ENCODE measurements around the gene GLRX5.
A peak's percentile ranks its signal among the peaks of the same experiment; 100 is the strongest.

GLRX5 gene

DNA sequence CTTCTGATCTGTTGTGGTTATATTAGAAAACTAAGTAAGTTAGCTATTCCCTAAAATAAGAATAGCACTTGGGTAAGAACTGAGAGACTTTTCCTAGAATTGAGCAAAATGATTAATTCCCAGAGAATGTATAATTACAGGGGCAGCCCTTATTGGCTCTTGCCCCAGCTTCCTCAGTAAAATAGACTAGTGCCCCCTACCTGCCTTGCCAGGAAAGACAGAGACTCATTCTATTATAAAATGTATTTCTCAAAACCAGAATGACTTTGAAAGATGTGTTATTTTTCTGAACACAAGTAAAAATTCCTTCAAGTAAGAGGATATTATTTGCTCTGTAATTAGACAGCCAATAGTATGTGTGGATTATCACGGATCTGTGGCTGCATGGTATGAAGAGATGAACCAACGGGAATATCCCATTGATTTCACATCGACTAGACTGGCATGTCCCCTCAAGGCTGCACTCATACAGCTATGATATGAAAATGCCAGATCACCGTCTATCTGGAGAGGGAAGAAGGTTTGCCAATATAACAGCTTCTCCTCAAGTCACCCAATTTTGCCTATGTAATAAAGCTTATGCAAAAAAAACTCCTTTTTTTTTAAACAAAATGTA lies 7.4 kb upstream of the GLRX5 start:
- H3K18ac ChIP-seq (ENCODE audit: low read depth in 1 of 2, low read length in 2 of 2), result no peak overlapping the region
- WGBS, result 71% methylated on average over 3 of the region's 4 CpGs

GRCh38 chr14:95529216-95529615 lies 5.6 kb upstream of the GLRX5 start:
- H3K18ac ChIP-seq (ENCODE audit: low read depth in 1 of 2, low read length in 2 of 2), result no peak overlapping the region
- no peak overlapping the region for H2BK12ac ChIP-seq (ENCODE audit: low read length in 2 of 2)
- H3K4me1 ChIP-seq (ENCODE audit: control insufficient read depth, insufficient read depth, low read depth, low read length), result peaks cover 10% of the 10 kb centered on the region
- peak overlapping the region; percentile 1 for H3K9ac ChIP-seq (ENCODE audit: low read length)
- H2BK5ac ChIP-seq (ENCODE audit: low read depth, low read length, poor library complexity, severe bottlenecking), result no peak overlapping the region
- 95% methylated on average over 6 of the region's 7 CpGs for WGBS
- no peak overlapping the region for H3K27ac ChIP-seq (ENCODE audit: low read length, poor library complexity, severe bottlenecking)
- H3K4me3 ChIP-seq (ENCODE audit: insufficient read depth in 1 of 2, low read depth in 1 of 2, low read length in 2 of 2), result no peak overlapping the region
- H3K27me3 ChIP-seq (ENCODE audit: control insufficient read depth in 1 of 2, insufficient read depth in 1 of 2, low read length in 2 of 2), result no peaks in the 10 kb centered on the region
- H4K8ac ChIP-seq (ENCODE audit: low read length), result no peak overlapping the region
- H3K36me3 ChIP-seq (ENCODE audit: control insufficient read depth in 1 of 2, insufficient read depth in 2 of 2, low read depth in 1 of 2, low read length in 2 of 2), result peaks cover 2 to 5% of the 10 kb centered on the region in 2 experiments
- H3K4ac ChIP-seq (ENCODE audit: low read depth in 1 of 2, low read length in 2 of 2), result no peak overlapping the region
- peaks cover 17% of the 10 kb centered on the region for H3K79me1 ChIP-seq (replicated peaks; ENCODE audit: low read length, poor library complexity, severe bottlenecking)
- H3K14ac ChIP-seq (ENCODE audit: low read length in 2 of 2), result no peak overlapping the region
- no peak overlapping the region for H3K4me2 ChIP-seq (ENCODE audit: low read length, poor library complexity, severe bottlenecking)
- H2BK120ac ChIP-seq (ENCODE audit: low read depth, low read length), result no peak overlapping the region
- no peak overlapping the region for H2AK5ac ChIP-seq (ENCODE audit: low read length, severe bottlenecking)
- H3K23ac ChIP-seq (ENCODE audit: low read length in 2 of 2), result no peak overlapping the region
- no peak overlapping the region for H4K91ac ChIP-seq (ENCODE audit: low read length)
- no peak for DNase-seq
- no peaks in the 10 kb centered on the region for H3K9me3 ChIP-seq (ENCODE audit: control insufficient read depth, low read length)
- no peak overlapping the region for H2BK15ac ChIP-seq (ENCODE audit: low read depth, poor library complexity, severe bottlenecking)
- H2AFZ ChIP-seq (ENCODE audit: low read depth, low read length), result no peak overlapping the region

More for the DNA sequence above, 7.4 kb upstream of the GLRX5 start:
- Histone ChIP-seq H2BK15ac (ENCODE audit: low read depth, poor library complexity, severe bottlenecking) (no peak overlapping the region), H3K79me1 (replicated peaks; ENCODE audit: low read length, poor library complexity, severe bottlenecking) (peaks cover 15% of the 10 kb centered on the region), H3K36me3 (ENCODE audit: control insufficient read depth in 1 of 2, insufficient read depth in 2 of 2, low read depth in 1 of 2, low read length in 2 of 2) (peaks cover 2 to 3% of the 10 kb centered on the region in 2 experiments), H2AFZ (ENCODE audit: low read depth, low read length) (no peak overlapping the region), H3K14ac (ENCODE audit: low read length in 2 of 2) (no peak overlapping the region), H2BK5ac (ENCODE audit: low read depth, low read length, poor library complexity, severe bottlenecking) (no peak overlapping the region), H3K27me3 (ENCODE audit: control insufficient read depth in 1 of 2, insufficient read depth in 1 of 2, low read length in 2 of 2) (no peaks in the 10 kb centered on the region), H2BK120ac (ENCODE audit: low read depth, low read length) (no peak overlapping the region), H3K4ac (ENCODE audit: low read depth in 1 of 2, low read length in 2 of 2) (peak overlapping the region in 1 of 2 experiments; percentile 17), H3K4me2 (ENCODE audit: low read length, poor library complexity, severe bottlenecking) (no peak overlapping the region), H4K91ac (ENCODE audit: low read length) (no peak overlapping the region), H3K9me3 (ENCODE audit: control insufficient read depth, low read length) (no peaks in the 10 kb centered on the region), H2AK5ac (ENCODE audit: low read length, severe bottlenecking) (no peak overlapping the region), H3K27ac (ENCODE audit: low read length, poor library complexity, severe bottlenecking) (no peak overlapping the region), H4K8ac (ENCODE audit: low read length) (no peak overlapping the region), H2BK12ac (ENCODE audit: low read length in 2 of 2) (peak overlapping the region in 1 of 2 experiments; percentile 60), H3K9ac (ENCODE audit: low read length) (peak overlapping the region; percentile 81), H3K4me3 (ENCODE audit: insufficient read depth in 1 of 2, low read depth in 1 of 2, low read length in 2 of 2) (peak overlapping the region in 1 of 2 experiments; percentile 55), H3K4me1 (ENCODE audit: control insufficient read depth, insufficient read depth, low read depth, low read length) (peaks cover 14% of the 10 kb centered on the region), H3K23ac (ENCODE audit: low read length in 2 of 2) (no peak overlapping the region)
- peak; percentile 79 for DNase-seq

DNA sequence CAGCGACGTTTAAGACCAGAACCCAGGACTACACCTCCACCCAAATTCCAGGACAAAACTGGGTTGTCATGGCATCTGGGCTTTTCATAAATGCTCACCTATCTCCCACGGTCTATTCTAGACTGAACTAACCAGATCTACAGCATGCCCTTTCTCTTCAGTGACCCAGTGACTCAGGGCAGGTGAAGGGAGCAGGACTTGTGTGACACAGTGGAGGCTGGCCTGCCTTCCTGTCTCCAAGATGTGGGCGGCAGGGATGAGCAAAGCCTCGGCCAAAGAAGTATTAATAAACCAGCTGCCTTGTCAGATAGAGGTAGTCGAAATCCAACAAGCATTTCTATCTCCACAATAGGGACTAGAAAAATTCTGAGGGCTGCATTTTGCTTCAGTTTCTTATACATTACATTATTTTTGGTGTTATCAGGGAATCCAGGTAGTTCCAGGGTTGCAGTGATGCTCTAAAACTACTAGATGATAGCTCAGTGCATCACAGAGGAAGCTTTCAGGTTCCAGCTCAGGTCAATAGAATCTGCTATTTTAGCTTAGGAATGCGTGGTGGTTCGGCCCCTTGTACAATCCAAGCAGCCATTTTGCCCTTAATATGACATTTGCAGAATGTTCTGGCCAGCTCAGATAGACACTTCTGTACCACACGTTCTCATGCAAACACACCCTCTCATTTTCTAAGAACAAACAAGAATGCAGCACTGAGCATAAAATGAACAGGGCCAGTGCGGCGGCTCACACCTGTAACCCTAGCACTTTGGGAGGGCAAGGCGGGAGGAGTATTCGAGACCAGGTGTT lies 4.2 kb upstream of the GLRX5 start:
- peak overlapping the region; percentile 96 for H4K91ac ChIP-seq (ENCODE audit: low read length)
- peaks cover 2 to 5% of the 10 kb centered on the region in 2 experiments for H3K36me3 ChIP-seq (ENCODE audit: control insufficient read depth in 1 of 2, insufficient read depth in 2 of 2, low read depth in 1 of 2, low read length in 2 of 2)

GRCh38 chr14:95531473-95531872 lies 3.4 kb upstream of the GLRX5 start:
- Histone ChIP-seq H3K27ac (ENCODE audit: low read length, poor library complexity, severe bottlenecking) (no peak overlapping the region), H3K79me1 (replicated peaks; ENCODE audit: low read length, poor library complexity, severe bottlenecking) (peaks cover 9% of the 10 kb centered on the region), H3K9me3 (ENCODE audit: control insufficient read depth, low read length) (no peaks in the 10 kb centered on the region), H2BK12ac (ENCODE audit: low read length in 2 of 2) (no peak overlapping the region), H3K4me3 (ENCODE audit: insufficient read depth in 1 of 2, low read depth in 1 of 2, low read length in 2 of 2) (peak overlapping the region in 1 of 2 experiments; percentile 87), H3K4me1 (ENCODE audit: control insufficient read depth, insufficient read depth, low read depth, low read length) (peaks cover 13% of the 10 kb centered on the region), H3K23ac (ENCODE audit: low read length in 2 of 2) (no peak overlapping the region), H3K14ac (ENCODE audit: low read length in 2 of 2) (no peak overlapping the region), H3K9ac (ENCODE audit: low read length) (peak overlapping the region; percentile 94), H2BK15ac (ENCODE audit: low read depth, poor library complexity, severe bottlenecking) (no peak overlapping the region), H4K8ac (ENCODE audit: low read length) (no peak overlapping the region), H2AFZ (ENCODE audit: low read depth, low read length) (no peak overlapping the region), H2BK5ac (ENCODE audit: low read depth, low read length, poor library complexity, severe bottlenecking) (no peak overlapping the region), H3K4ac (ENCODE audit: low read depth in 1 of 2, low read length in 2 of 2) (no peak overlapping the region), H2AK5ac (ENCODE audit: low read length, severe bottlenecking) (no peak overlapping the region), H3K18ac (ENCODE audit: low read depth in 1 of 2, low read length in 2 of 2) (no peak overlapping the region), H3K4me2 (ENCODE audit: low read length, poor library complexity, severe bottlenecking) (no peak overlapping the region), H3K27me3 (ENCODE audit: control insufficient read depth in 1 of 2, insufficient read depth in 1 of 2, low read length in 2 of 2) (no peaks in the 10 kb centered on the region), H2BK120ac (ENCODE audit: low read depth, low read length) (no peak overlapping the region), H4K91ac (ENCODE audit: low read length) (no peak overlapping the region), H3K36me3 (ENCODE audit: control insufficient read depth in 1 of 2, insufficient read depth in 2 of 2, low read depth in 1 of 2, low read length in 2 of 2) (peaks cover 2 to 5% of the 10 kb centered on the region in 2 experiments)
- peak; percentile 84 for DNase-seq
- 0% methylated on average over 2 of the region's 3 CpGs for WGBS

More for the DNA sequence above, 4.2 kb upstream of the GLRX5 start:
- Histone ChIP-seq H3K9ac (ENCODE audit: low read length) (peak overlapping the region; percentile 94), H3K9me3 (ENCODE audit: control insufficient read depth, low read length) (no peaks in the 10 kb centered on the region), H3K23ac (ENCODE audit: low read length in 2 of 2) (no peak overlapping the region), H2BK15ac (ENCODE audit: low read depth, poor library complexity, severe bottlenecking) (no peak overlapping the region), H2AK5ac (ENCODE audit: low read length, severe bottlenecking) (no peak overlapping the region), H2AFZ (ENCODE audit: low read depth, low read length) (no peak overlapping the region), H3K27ac (ENCODE audit: low read length, poor library complexity, severe bottlenecking) (no peak overlapping the region), H3K4me1 (ENCODE audit: control insufficient read depth, insufficient read depth, low read depth, low read length) (peaks cover 8% of the 10 kb centered on the region), H3K4me2 (ENCODE audit: low read length, poor library complexity, severe bottlenecking) (no peak overlapping the region), H2BK12ac (ENCODE audit: low read length in 2 of 2) (peak overlapping the region; percentile 69 to 90), H3K18ac (ENCODE audit: low read depth in 1 of 2, low read length in 2 of 2) (no peak overlapping the region), H3K27me3 (ENCODE audit: control insufficient read depth in 1 of 2, insufficient read depth in 1 of 2, low read length in 2 of 2) (no peaks in the 10 kb centered on the region), H2BK5ac (ENCODE audit: low read depth, low read length, poor library complexity, severe bottlenecking) (no peak overlapping the region), H3K79me1 (replicated peaks; ENCODE audit: low read length, poor library complexity, severe bottlenecking) (peaks cover 17% of the 10 kb centered on the region), H2BK120ac (ENCODE audit: low read depth, low read length) (peak overlapping the region; percentile 71), H3K4me3 (ENCODE audit: insufficient read depth in 1 of 2, low read depth in 1 of 2, low read length in 2 of 2) (no peak overlapping the region), H4K8ac (ENCODE audit: low read length) (peak overlapping the region; percentile 59), H3K4ac (ENCODE audit: low read depth in 1 of 2, low read length in 2 of 2) (peak overlapping the region; percentile 57 to 65), H3K14ac (ENCODE audit: low read length in 2 of 2) (no peak overlapping the region)
- WGBS, result 91% methylated on average over 9 of the region's 13 CpGs
- DNase-seq, result no peak

All from mesenchymal stem cell (in vitro differentiated cells and primary cell).